ENCODE data around the gene RLIM. TPM values are rescaled to one million over a fixed set of nuclear protein-coding genes. Genes with fewer than 3 reads are reported as not detected.

RLIM gene
- total and polyA plus RNA-seq, 2 of the 8 experiments (the other 6 are each of a cell fraction or from before 2014, with no cell fraction given), result 6.3 to 34.6 TPM

Other genes with a start within 250 kb of the RLIM start
- 23.6 and 24.4 TPM in 2 replicates for gene SLC16A2, start 193.1 kb downstream of the RLIM start, total RNA-seq (2021; fragmentation: NEBNext Ultra II Directional; extraction: Animal tissue kit (Norgen Biotek cat#: 25700))
- gene SLC16A2, start 193.1 kb downstream of the RLIM start, polyA plus RNA-seq (2011; rRNA removed), result 28.3 and 32.2 TPM in 2 replicates

All from H1 (cell line).